Neural crest cell (in vitro differentiated cells): Measurements from ENCODE around the gene ZNF664. TPM values are rescaled to one million over a fixed set of nuclear protein-coding genes. Genes with fewer than 3 reads are reported as not detected.

ENCODE experiments used
- DNase-seq: peaks from one replicate; pipeline ENCODE4 v3.0.0; 2021; ENCODE audit warnings: low read depth, mixed read lengths, low spot score
- H3K27ac Mint-ChIP-seq: one replicate; pipeline ENCODE4 v1.8.0; 2021; ENCODE audit warnings: mild to moderate bottlenecking, mixed read lengths; ENCODE audit not compliant: unreplicated experiment
- H3K27me3 Mint-ChIP-seq: 2 replicates; pipeline ENCODE4 v1.8.0; 2021; ENCODE audit warnings: low read depth, mild to moderate bottlenecking, mixed read lengths
- H3K36me3 Mint-ChIP-seq: 2 replicates; pipeline ENCODE4 v1.8.0; 2021; ENCODE audit warnings: low read depth, mild to moderate bottlenecking, mixed read lengths
- H3K4me1 Mint-ChIP-seq: 2 replicates; pipeline ENCODE4 v1.8.0; 2021; ENCODE audit warnings: mixed read lengths
- H3K4me3 Mint-ChIP-seq: one replicate; pipeline ENCODE4 v1.8.0; 2021; ENCODE audit warnings: mild to moderate bottlenecking, mixed read lengths
- H3K9me3 Mint-ChIP-seq: 2 replicates; pipeline ENCODE4 v1.8.0; 2021; ENCODE audit warnings: mixed read lengths
- CTCF ChIP-seq: fragments of 200-600 bp; sonication (generic); conservative IDR thresholded peaks from 2 replicates; pipeline ENCODE4 v1.5.0; 2021; ENCODE audit warnings: antibody characterized with exemption, mild to moderate bottlenecking
- total RNA-seq: library from RNA; stranded (reverse); gene quantifications from 2 replicates; pipeline ENCODE4 v1.2.1, GENCODE V29; 2021

Gene ZNF664
- total RNA-seq, 1 donor from 2014 or later, result 156 TPM

- peaks cover 16% of the 10 kb centered on the region for H3K4me1 Mint-ChIP-seq
- H3K36me3 Mint-ChIP-seq, result peaks cover 3% of the 10 kb centered on the region
- H3K9me3 Mint-ChIP-seq, result no peaks in the 10 kb centered on the region
- H3K27me3 Mint-ChIP-seq, result no peaks in the 10 kb centered on the region
- no peak for TF ChIP-seq CTCF
- no peak for DNase-seq
- no peak overlapping the region for H3K4me3 Mint-ChIP-seq
- H3K27ac Mint-ChIP-seq, result no peak overlapping the region
Measured at GRCh38 chr12:124018539-124018938, 45.5 kb downstream of the ZNF664 start.

GRCh38 chr12:124019115-124019514 is 46.1 kb downstream of the ZNF664 start:
- no peaks in the 10 kb centered on the region for H3K36me3 Mint-ChIP-seq
- H3K4me3 Mint-ChIP-seq, result no peak overlapping the region
- H3K27me3 Mint-ChIP-seq, result no peaks in the 10 kb centered on the region
- H3K4me1 Mint-ChIP-seq, result peaks cover 16% of the 10 kb centered on the region
- TF ChIP-seq CTCF, result no peak
- no peaks in the 10 kb centered on the region for H3K9me3 Mint-ChIP-seq
- DNase-seq, result no peak
- H3K27ac Mint-ChIP-seq, result no peak overlapping the region

- TF ChIP-seq CTCF, result no peak
- Mint-ChIP-seq H3K9me3 (no peaks in the 10 kb centered on the region), H3K4me1 (peaks cover 17% of the 10 kb centered on the region), H3K4me3 (no peak overlapping the region), H3K27me3 (no peaks in the 10 kb centered on the region), H3K27ac (no peak overlapping the region), H3K36me3 (no peaks in the 10 kb centered on the region)
- no peak for DNase-seq
Measured at GRCh38 chr12:124020514-124020949, 47.5 kb downstream of the ZNF664 start.

GRCh38 chr12:124021007-124021406 is 48.0 kb downstream of the ZNF664 start:
- no peak for DNase-seq
- Mint-ChIP-seq H3K27ac (no peak overlapping the region), H3K36me3 (no peaks in the 10 kb centered on the region), H3K9me3 (no peaks in the 10 kb centered on the region), H3K27me3 (no peaks in the 10 kb centered on the region), H3K4me3 (no peak overlapping the region), H3K4me1 (peaks cover 22% of the 10 kb centered on the region)
- TF ChIP-seq CTCF, result no peak

GRCh38 chr12:124022161-124022560 is 49.1 kb downstream of the ZNF664 start:
- H3K27me3 Mint-ChIP-seq, result no peaks in the 10 kb centered on the region
- no peak overlapping the region for H3K4me3 Mint-ChIP-seq
- H3K4me1 Mint-ChIP-seq, result peaks cover 24% of the 10 kb centered on the region
- H3K9me3 Mint-ChIP-seq, result no peaks in the 10 kb centered on the region
- H3K36me3 Mint-ChIP-seq, result no peaks in the 10 kb centered on the region
- H3K27ac Mint-ChIP-seq, result no peak overlapping the region
- DNase-seq, result no peak
- no peak for TF ChIP-seq CTCF

GRCh38 chr12:124024263-124024678 is 51.3 kb downstream of the ZNF664 start:
- Mint-ChIP-seq H3K27me3 (no peaks in the 10 kb centered on the region), H3K36me3 (no peaks in the 10 kb centered on the region), H3K4me1 (peaks cover 18% of the 10 kb centered on the region), H3K27ac (no peak overlapping the region), H3K9me3 (no peaks in the 10 kb centered on the region), H3K4me3 (no peak overlapping the region)
- DNase-seq, result no peak
- TF ChIP-seq CTCF, result no peak
